ENCODE data around the gene ARL6IP4. TPM values are rescaled to one million over a fixed set of nuclear protein-coding genes. Genes with fewer than 3 reads are reported as not detected.
A peak's percentile ranks its signal among the peaks of the same experiment; 100 is the strongest.

Gene ARL6IP4
- polyA plus RNA-seq, 3 donors: 152 to 268 (median 167) TPM

- peaks cover 0 to 4% (median 0%) of the 10 kb centered on the region in 7 donors for H3K9me3 Mint-ChIP-seq
- no peak overlapping the region for H3K4me3 Mint-ChIP-seq
- no peaks in the 10 kb centered on the region for H3K4me1 ChIP-seq (ENCODE audit: control insufficient read depth in 1 of 2, insufficient read depth in 2 of 2, low read length in 2 of 2)
- no peaks in the 10 kb centered on the region for H3K4me1 Mint-ChIP-seq
- no peak overlapping the region for H3K27ac Mint-ChIP-seq
- H3K27ac ChIP-seq (ENCODE audit: low read depth in 1 of 2, low read length in 2 of 2): no peak overlapping the region
- peaks cover 0 to 5% of the 10 kb centered on the region in 2 donors for H3K9me3 ChIP-seq (replicated peaks in 1 of 2; ENCODE audit: control insufficient read depth in 1 of 2, insufficient read depth in 1 of 2, low read length in 2 of 2)
- no peak overlapping the region for H3K4me3 ChIP-seq (replicated peaks in 1 of 3; ENCODE audit: low read depth in 2 of 3, low read length in 3 of 3)
- no CpG with 5 or more reads among the region's 1 CpG for WGBS (ENCODE audit: insufficient coverage)
- TF ChIP-seq CTCF (IDR thresholded peaks at IDR 0.05): no peak
- no peak for DNase-seq
- H3K36me3 Mint-ChIP-seq: no peaks in the 10 kb centered on the region
- H3K9ac ChIP-seq (ENCODE audit: insufficient read depth, low read length, poor library complexity, severe bottlenecking): no peak overlapping the region
- H3K36me3 ChIP-seq (replicated peaks in 1 of 2; ENCODE audit: control insufficient read depth in 1 of 2, insufficient read depth in 2 of 2, low read length in 2 of 2): no peaks in the 10 kb centered on the region
- no peaks in the 10 kb centered on the region for H4K20me1 ChIP-seq (ENCODE audit: insufficient read depth, low read length)
- intact Hi-C loops (cut with micrococcal nuclease): no loop called here
- no peaks in the 10 kb centered on the region for H3K79me2 ChIP-seq (ENCODE audit: insufficient read depth, low read length)
- no peak overlapping the region for H2AFZ ChIP-seq (ENCODE audit: insufficient read depth, low read depth, low read length, poor library complexity, severe bottlenecking)
- no peaks in the 10 kb centered on the region for H3K27me3 ChIP-seq (ENCODE audit: control insufficient read depth in 2 of 2, insufficient read depth in 2 of 2, low read length in 2 of 2)
- no peak overlapping the region for H3K4me2 ChIP-seq (replicated peaks; ENCODE audit: extremely low read depth, low read length, poor library complexity, severe bottlenecking)
- peaks cover 1 to 2% (median 2%) of the 10 kb centered on the region in 3 donors for H3K27me3 Mint-ChIP-seq (ENCODE audit: low read depth in 3 of 3)
Observed at GRCh38 chr12:123017753-123018152, 37.3 kb downstream of the ARL6IP4 start.

- 100% methylated on average over 2 of the region's 2 CpGs for WGBS (ENCODE audit: insufficient coverage)
- H3K27ac Mint-ChIP-seq: peak overlapping the region in 2 of 7 donors; percentile 19 to 76
- H3K4me1 ChIP-seq (ENCODE audit: control insufficient read depth in 1 of 2, insufficient read depth in 2 of 2, low read length in 2 of 2): no peaks in the 10 kb centered on the region
Observed at GRCh38 chr12:123019841-123020138, 39.3 kb downstream of the ARL6IP4 start.

More at GRCh38 chr12:123019841-123020138, 39.3 kb downstream of the ARL6IP4 start:
- DNase-seq: no peak
- TF ChIP-seq CTCF (IDR thresholded peaks at IDR 0.05): no peak
- no peaks in the 10 kb centered on the region for H3K27me3 ChIP-seq (ENCODE audit: control insufficient read depth in 2 of 2, insufficient read depth in 2 of 2, low read length in 2 of 2)
- Mint-ChIP-seq H3K36me3 (no peaks in the 10 kb centered on the region), H3K4me1 (no peaks in the 10 kb centered on the region), H3K4me3 (no peak overlapping the region), H3K27me3 (ENCODE audit: low read depth in 3 of 3) (peaks cover 0 to 3% (median 2%) of the 10 kb centered on the region in 3 donors), H3K9me3 (no peaks in the 10 kb centered on the region)
- H3K79me2 ChIP-seq (ENCODE audit: insufficient read depth, low read length): no peaks in the 10 kb centered on the region
- no peak overlapping the region for H2AFZ ChIP-seq (ENCODE audit: insufficient read depth, low read depth, low read length, poor library complexity, severe bottlenecking)
- H3K9ac ChIP-seq (ENCODE audit: insufficient read depth, low read length, poor library complexity, severe bottlenecking): no peak overlapping the region
- no peaks in the 10 kb centered on the region for H3K36me3 ChIP-seq (replicated peaks in 1 of 2; ENCODE audit: control insufficient read depth in 1 of 2, insufficient read depth in 2 of 2, low read length in 2 of 2)
- H3K4me2 ChIP-seq (replicated peaks; ENCODE audit: extremely low read depth, low read length, poor library complexity, severe bottlenecking): no peak overlapping the region
- intact Hi-C loops (cut with micrococcal nuclease): no loop called here
- H3K9me3 ChIP-seq (replicated peaks in 1 of 2; ENCODE audit: control insufficient read depth in 1 of 2, insufficient read depth in 1 of 2, low read length in 2 of 2): no peaks in the 10 kb centered on the region
- no peaks in the 10 kb centered on the region for H4K20me1 ChIP-seq (ENCODE audit: insufficient read depth, low read length)
- no peak overlapping the region for H3K27ac ChIP-seq (ENCODE audit: low read depth in 1 of 2, low read length in 2 of 2)
- H3K4me3 ChIP-seq (replicated peaks in 1 of 3; ENCODE audit: low read depth in 2 of 3, low read length in 3 of 3): no peak overlapping the region

All from CD14-positive monocyte (primary cell).